SU-DHL-6 (cell line): ENCODE data around the gene KCNK13.

Source experiments
- H2AFZ ChIP-seq: fragments of 200-600 bp; sonication (generic); 2 replicates; pipeline ENCODE4 v1.6.1; 2014; ENCODE audit warnings: low read depth, mild to moderate bottlenecking, moderate library complexity, mixed read lengths, antibody characterized with exemption, low read length; ENCODE audit not compliant: severe bottlenecking
- H3F3A ChIP-seq: fragments of 200-600 bp; shearing (Covaris generic); 2 replicates; pipeline ENCODE4 v1.6.0; 2016; ENCODE audit warnings: antibody characterized with exemption, mild to moderate bottlenecking; ENCODE audit not compliant: insufficient read depth
- H3K27ac ChIP-seq: fragments of 200-600 bp; sonication (generic); 2 replicates; pipeline ENCODE4 v1.5.1; 2016; ENCODE audit warnings: low read depth, mild to moderate bottlenecking, low read length, moderate library complexity, mixed read lengths
- H3K27me3 ChIP-seq: fragments of 200-600 bp; sonication (generic), shearing (Covaris generic); 2 replicates; pipeline ENCODE4 v1.6.0; 2014; ENCODE audit warnings: mild to moderate bottlenecking, low read length
- H3K36me3 ChIP-seq: fragments of 200-600 bp; sonication (generic); 2 replicates; pipeline ENCODE4 v1.6.1; 2014; ENCODE audit warnings: mild to moderate bottlenecking, low read length, mixed read lengths
- H3K4me2 ChIP-seq: fragments of 300-600, 200-600 bp; shearing (Covaris generic), sonication (generic); 2 replicates; pipeline ENCODE4 v1.6.0; 2014; ENCODE audit warnings: low read length, low read depth, mild to moderate bottlenecking; ENCODE audit not compliant: poor library complexity, severe bottlenecking
- H3K4me3 ChIP-seq: fragments of 200-600 bp; sonication (generic); 2 replicates; pipeline ENCODE4 v1.5.1; 2014; ENCODE audit warnings: antibody characterized with exemption, low read length, mild to moderate bottlenecking, mixed read lengths; ENCODE audit not compliant: insufficient read depth, poor library complexity, severe bottlenecking
- H3K79me2 ChIP-seq: fragments of 200-600 bp; sonication (generic); 2 replicates; pipeline ENCODE4 v1.6.1; 2014; ENCODE audit warnings: mild to moderate bottlenecking, low read length, moderate library complexity; ENCODE audit not compliant: insufficient read depth
- H3K9ac ChIP-seq: fragments of 200-600 bp; sonication (generic); 2 replicates; pipeline ENCODE4 v1.7.0; 2014; ENCODE audit warnings: mild to moderate bottlenecking, low read length
- H3K9me2 ChIP-seq: fragments of 200-600 bp; sonication (generic); replicated peaks from 2 replicates; pipeline ENCODE4 v1.6.1; 2014; ENCODE audit warnings: low read length; ENCODE audit not compliant: insufficient read depth
- H3K9me3 ChIP-seq: fragments of 200-600 bp; sonication (generic); 2 replicates; pipeline ENCODE4 v1.6.1; 2014; ENCODE audit warnings: low read length, mixed read lengths; ENCODE audit not compliant: insufficient read depth
- H4K20me1 ChIP-seq: fragments of 200-600 bp; sonication (generic); 2 replicates; pipeline ENCODE4 v1.6.1; 2014; ENCODE audit warnings: low read depth, mild to moderate bottlenecking, antibody characterized with exemption, low read length, moderate library complexity, mixed read lengths
- CTCF ChIP-seq: fragments of 200-600 bp; sonication (generic); IDR thresholded peaks from one replicate; pipeline ENCODE4 v1.5.1; 2017; ENCODE audit warnings: antibody characterized with exemption, mild to moderate bottlenecking, low read length, moderate library complexity; ENCODE audit not compliant: insufficient read depth, poor library complexity, severe bottlenecking
- EZH2phosphoT487 ChIP-seq: fragments of 200-600 bp; sonication (generic), shearing (Covaris generic); conservative IDR thresholded peaks from 2 replicates; pipeline ENCODE4 v1.6.1; 2018; ENCODE audit warnings: mild to moderate bottlenecking, antibody characterized with exemption, low read length, moderate library complexity, mixed read lengths

KCNK13 gene

GRCh38 chr14:90114554-90114953 is 52.8 kb downstream of the KCNK13 start:
- Histone ChIP-seq H2AFZ (no peak overlapping the region), H3K9me2 (no peaks in the 10 kb centered on the region), H3K27me3 (no peaks in the 10 kb centered on the region), H4K20me1 (no peaks in the 10 kb centered on the region), H3F3A (no peaks in the 10 kb centered on the region), H3K9me3 (no peaks in the 10 kb centered on the region), H3K9ac (no peak overlapping the region), H3K4me3 (no peak overlapping the region), H3K79me2 (no peaks in the 10 kb centered on the region), H3K27ac (no peak overlapping the region), H3K4me2 (no peak overlapping the region), H3K36me3 (no peaks in the 10 kb centered on the region)
- TF ChIP-seq CTCF (no peak), EZH2phosphoT487 (no peak)

GRCh38 chr14:90115780-90116179 is 54.0 kb downstream of the KCNK13 start:
- Histone ChIP-seq H4K20me1 (no peaks in the 10 kb centered on the region), H2AFZ (no peak overlapping the region), H3K9me2 (no peaks in the 10 kb centered on the region), H3K27ac (no peak overlapping the region), H3K79me2 (no peaks in the 10 kb centered on the region), H3K4me3 (no peak overlapping the region), H3K36me3 (no peaks in the 10 kb centered on the region), H3K27me3 (no peaks in the 10 kb centered on the region), H3K9ac (no peak overlapping the region), H3K4me2 (no peak overlapping the region), H3K9me3 (no peaks in the 10 kb centered on the region), H3F3A (no peaks in the 10 kb centered on the region)
- TF ChIP-seq CTCF (no peak), EZH2phosphoT487 (no peak)

- Histone ChIP-seq H4K20me1 (no peaks in the 10 kb centered on the region), H3K79me2 (no peaks in the 10 kb centered on the region), H2AFZ (no peak overlapping the region), H3K4me3 (no peak overlapping the region), H3K9ac (no peak overlapping the region), H3K9me3 (no peaks in the 10 kb centered on the region), H3K36me3 (no peaks in the 10 kb centered on the region), H3F3A (no peaks in the 10 kb centered on the region), H3K27me3 (no peaks in the 10 kb centered on the region), H3K9me2 (no peaks in the 10 kb centered on the region), H3K27ac (no peak overlapping the region), H3K4me2 (no peak overlapping the region)
- no peak for TF ChIP-seq CTCF
- no peak for TF ChIP-seq EZH2phosphoT487
These were observed 54.6 kb downstream of the KCNK13 start for GRCh38 chr14:90116444-90116843.
